GM10847 (cell line): ENCODE data around the gene TMEM126A.
A peak's percentile ranks its signal among the peaks of the same experiment; 100 is the strongest.

Source experiments
- POLR2A ChIP-seq: IDR thresholded peaks from 2 replicates; pipeline ENCODE4 v1.6.1; 2011; ENCODE audit not compliant: insufficient read length; ENCODE audit errors: extremely low read depth

The TMEM126A gene

GRCh38 chr11:85647604-85648299, at the start of gene TMEM126A:
Gene TMEM126A, plus strand, starts transcription at chr11:85647967. Its CDS starts 2,289 bp downstream, at chr11:85650256.
- TF ChIP-seq POLR2A: peak; percentile 91

DNA sequence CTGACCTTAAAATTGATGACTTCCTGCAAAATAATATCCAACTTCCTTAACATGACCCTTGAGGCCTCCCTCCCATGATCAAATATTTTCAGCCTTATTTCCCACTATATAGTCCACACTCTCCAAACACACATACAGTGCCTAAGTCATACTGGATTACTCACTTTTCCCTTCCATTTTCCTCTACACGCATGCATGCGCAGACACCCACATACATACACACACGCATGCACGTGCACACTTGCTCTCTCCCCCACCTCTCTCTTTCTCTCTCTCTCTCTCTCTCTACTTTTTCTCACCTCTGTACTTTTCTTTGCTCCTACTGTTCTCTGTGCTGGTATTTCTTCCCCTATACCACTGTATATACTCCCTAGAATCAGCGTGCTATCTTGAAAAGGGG, 48.7 kb upstream of the TMEM126A start:
- no peak for TF ChIP-seq POLR2A

GRCh38 chr11:85602526-85603213, 45.1 kb upstream of the TMEM126A start:
- no peak for TF ChIP-seq POLR2A

- no peak for TF ChIP-seq POLR2A
Measured at GRCh38 chr11:85603220-85603619, 44.5 kb upstream of the TMEM126A start.

- no peak for TF ChIP-seq POLR2A
Measured at GRCh38 chr11:85619499-85619898, 28.3 kb upstream of the TMEM126A start.

GRCh38 chr11:85620256-85620655, 27.5 kb upstream of the TMEM126A start:
- no peak for TF ChIP-seq POLR2A

- TF ChIP-seq POLR2A: no peak
Measured at GRCh38 chr11:85626496-85626895, 21.3 kb upstream of the TMEM126A start.

GRCh38 chr11:85627332-85627997, 20.3 kb upstream of the TMEM126A start, which contains the start of gene DLG2:
Gene DLG2, minus strand, starts transcription at chr11:85627344.
- TF ChIP-seq POLR2A: no peak

GRCh38 chr11:85627998-85628770, 19.6 kb upstream of the TMEM126A start, which contains the start of gene TMEM126B:
Gene TMEM126B, plus strand, starts transcription at chr11:85628593. Its CDS starts 15 bp downstream, at chr11:85628608.
- peak; percentile 70 for TF ChIP-seq POLR2A

GRCh38 chr11:85628771-85629341, 18.9 kb upstream of the TMEM126A start:
- no peak for TF ChIP-seq POLR2A

DNA sequence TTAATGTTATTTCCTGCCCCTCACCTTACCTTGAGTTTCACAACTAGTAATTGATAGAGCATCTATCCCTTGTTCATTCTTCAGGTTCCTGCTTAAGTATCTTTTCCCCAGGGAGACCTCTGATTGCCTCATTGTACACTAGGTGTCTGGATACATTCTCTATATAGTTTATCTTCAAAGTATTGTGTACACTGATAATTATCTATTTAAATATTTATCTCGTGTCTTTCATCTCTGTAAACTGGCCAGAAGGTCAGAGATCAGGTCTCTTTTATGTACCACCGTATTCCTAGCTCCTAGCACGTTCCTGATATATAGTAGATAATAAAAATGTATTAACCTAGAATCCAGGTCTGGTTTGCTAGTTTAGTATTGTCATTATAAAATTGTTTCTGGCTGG, 13.0 kb upstream of the TMEM126A start:
- no peak for TF ChIP-seq POLR2A

DNA sequence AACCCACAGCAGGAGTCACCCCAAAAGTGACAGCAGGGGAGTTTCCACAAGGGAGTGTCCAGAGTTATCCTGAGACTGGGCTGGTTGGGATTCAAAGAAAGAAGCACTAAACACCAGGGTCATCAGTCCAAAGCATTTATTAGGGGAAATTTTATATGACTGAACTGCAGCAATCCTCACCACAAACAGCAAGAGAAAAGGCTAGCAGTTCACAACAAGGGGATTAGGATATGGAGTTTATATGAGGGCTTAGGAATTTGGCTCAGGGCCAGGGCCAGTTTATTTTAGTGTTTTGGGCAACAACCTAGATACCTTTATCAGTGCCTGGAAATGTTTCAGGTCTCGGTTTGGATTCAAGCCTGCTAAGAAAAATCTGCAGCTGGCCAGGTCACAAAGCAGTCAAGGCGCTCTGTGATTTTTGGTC, 4.6 kb upstream of the TMEM126A start:
- no peak for TF ChIP-seq POLR2A

- no peak for TF ChIP-seq POLR2A
Measured at GRCh38 chr11:85647078-85647477, 689 bp upstream of the TMEM126A start.

DNA sequence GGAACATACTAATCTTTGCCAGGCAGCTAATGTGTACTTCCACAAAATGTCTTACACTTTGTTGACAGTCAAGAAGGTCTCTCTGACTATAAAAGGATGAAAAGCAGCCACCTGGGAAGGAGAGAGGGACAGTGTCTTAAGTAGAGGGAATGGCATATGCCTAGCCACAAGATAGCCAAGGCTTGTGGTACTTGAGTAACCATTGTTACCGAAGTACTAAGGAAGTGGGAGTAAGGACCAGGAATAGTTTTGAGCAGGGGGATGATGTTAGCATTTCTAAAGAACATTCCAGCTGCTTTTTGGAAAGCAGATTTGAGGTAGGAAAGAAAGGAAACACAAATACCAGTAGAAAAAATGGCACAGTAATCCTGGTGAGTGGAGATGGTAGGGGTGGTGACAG, 3.4 kb downstream of the TMEM126A start:
- TF ChIP-seq POLR2A: no peak

DNA sequence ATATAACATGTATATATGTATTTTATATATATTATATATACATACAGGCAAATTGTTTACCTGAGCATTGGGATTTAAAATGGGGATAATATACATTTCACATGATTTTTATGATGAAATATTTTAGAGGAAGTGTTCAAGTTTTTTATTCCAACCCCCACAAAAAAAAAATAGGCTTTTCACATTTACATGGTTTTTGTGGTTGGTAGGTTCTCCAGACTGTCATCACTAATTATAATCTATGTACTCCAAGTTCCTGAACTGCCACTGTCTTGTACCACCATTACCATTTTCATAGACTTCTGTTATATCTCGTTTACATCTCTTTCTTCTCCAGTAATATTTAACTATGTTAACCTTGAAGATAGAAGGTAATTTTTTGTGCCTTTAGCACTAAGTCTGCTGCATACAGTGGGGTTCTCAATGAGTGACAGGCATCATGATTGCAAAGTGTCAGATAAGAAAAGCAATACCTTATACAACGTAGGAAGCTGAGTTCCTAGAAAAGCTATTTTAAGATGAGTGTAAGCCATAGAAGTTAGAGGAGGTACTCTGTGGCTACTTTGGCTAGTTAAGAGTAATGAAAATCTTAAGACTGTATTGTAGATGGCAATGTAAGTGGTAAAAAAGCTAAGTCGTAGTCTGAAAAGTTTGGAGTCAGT, 5.2 kb downstream of the TMEM126A start:
- TF ChIP-seq POLR2A: no peak

DNA sequence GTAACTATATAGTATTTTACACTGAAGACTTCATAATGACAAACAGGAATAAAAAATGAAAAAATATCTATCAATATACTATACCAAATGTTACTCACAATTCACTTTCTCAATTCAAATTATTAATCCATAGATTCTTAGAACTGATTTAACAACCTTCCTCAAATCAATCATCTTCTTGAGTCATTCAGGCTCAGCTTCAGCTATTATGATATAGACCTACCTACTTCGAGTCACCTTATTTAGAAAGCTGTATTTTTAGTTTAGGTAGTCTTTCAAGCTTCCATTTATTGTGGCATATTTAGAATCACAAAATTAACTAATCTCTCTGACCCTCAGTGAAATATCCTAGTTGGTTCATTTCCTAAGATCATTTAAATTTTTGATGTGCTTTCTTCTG, 9.0 kb downstream of the TMEM126A start:
- no peak for TF ChIP-seq POLR2A
